HG02678 (cell line): ENCODE data around the gene GBP1.
"Not testable (repeated sequence)": the region's sequence is repeated elsewhere in the genome, so short reads cannot be mapped to it uniquely, and the experiment has no call there.

Source experiments
- ATAC-seq: cut with Tn5 transposase; IDR thresholded peaks from one replicate; pipeline ENCODE4 v1.9.1; 2021; ENCODE audit warnings: mild to moderate bottlenecking, moderate library complexity; ENCODE audit not compliant: unreplicated experiment

GBP1 gene

GRCh38 chr1:89022167-89022959 lies 42.6 kb downstream of the GBP1 start, which contains the start of gene GBP3:
Gene GBP3 (minus strand): TSS chr1:89022866. CDS start chr1:89020721, 2,145 bp downstream.
- ATAC-seq = peak; percentile 75

GRCh38 chr1:89018318-89018717 lies 46.7 kb downstream of the GBP1 start:
- ATAC-seq = not testable (repeated sequence)

- no peak for ATAC-seq
These were observed 56.5 kb downstream of the GBP1 start for GRCh38 chr1:89008511-89008910.

GRCh38 chr1:89005286-89006151 lies 59.5 kb downstream of the GBP1 start:
- ATAC-seq = no peak
